ENCODE measurements around the gene IDS.

The IDS gene

GRCh38 chrX:149433451-149433850 lies 71.7 kb downstream of the IDS start:
- DNase-seq (ENCODE audit: low read depth), result no peak
- TF ChIP-seq CTCF (IDR thresholded peaks at IDR 0.05; ENCODE audit: insufficient read depth, low read depth, low read length, missing control alignments), result no peak
- H3K4me3 ChIP-seq (ENCODE audit: low read depth, low read length), result no peak overlapping the region

DNA sequence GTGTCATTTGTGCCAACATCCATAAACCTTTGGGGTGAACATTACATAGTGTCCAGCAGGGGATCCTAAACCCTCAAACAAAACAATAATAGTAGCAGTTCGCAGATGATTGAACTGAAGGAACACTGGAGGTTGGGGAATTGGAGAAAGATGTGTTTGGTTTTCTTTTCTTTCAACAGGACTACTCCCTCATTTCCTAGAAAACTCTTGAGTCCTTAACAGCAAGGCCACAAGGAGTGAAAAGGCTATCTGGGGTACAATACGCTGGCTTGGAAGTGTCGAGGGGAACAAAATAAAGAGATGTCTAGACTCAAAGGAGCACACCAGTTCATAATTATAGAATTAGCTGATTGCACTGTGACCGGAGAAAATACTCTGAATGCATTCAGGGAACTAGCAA lies 72.1 kb downstream of the IDS start:
- DNase-seq (ENCODE audit: low read depth), result no peak
- no peak overlapping the region for H3K4me3 ChIP-seq (ENCODE audit: low read depth, low read length)
- TF ChIP-seq CTCF (IDR thresholded peaks at IDR 0.05; ENCODE audit: insufficient read depth, low read depth, low read length, missing control alignments), result no peak

Data from GM12865 (cell line).